ENCODE results near the gene CNTLN. TPM values are rescaled to one million over a fixed set of nuclear protein-coding genes. Genes with fewer than 3 reads are reported as not detected.
"Not testable (repeated sequence)": the region's sequence is repeated elsewhere in the genome, so short reads cannot be mapped to it uniquely, and the experiment has no call there.

CNTLN gene
- total RNA-seq, 5 donors from 2014 or later (not counting 1 experiment from before 2014, with no cell fraction given) = 0.08 to 1.1 (median 0.13) TPM

DNA sequence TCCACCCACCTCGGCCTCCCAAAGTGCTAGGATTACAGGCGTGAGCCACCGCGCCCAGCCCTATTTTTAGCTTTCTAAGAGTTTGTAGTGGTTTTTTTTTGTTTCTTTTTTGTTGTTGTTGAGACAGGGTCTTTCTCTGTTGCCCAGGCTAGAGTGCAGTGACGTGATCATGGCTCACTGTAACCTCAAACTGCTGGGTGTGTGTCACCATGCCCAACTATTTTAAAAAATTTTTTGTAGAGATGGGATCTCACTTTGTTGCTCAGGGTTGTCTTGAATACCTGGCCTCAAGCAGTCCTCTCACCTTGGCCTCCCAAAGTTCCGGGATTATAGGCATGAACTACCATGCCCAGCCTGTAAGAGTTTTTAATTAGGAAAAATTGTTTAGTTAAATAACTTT is 298.7 kb downstream of the CNTLN start:
- no peaks in the 10 kb centered on the region for H3K36me3 ChIP-seq (ENCODE audit: control insufficient read depth in 2 of 2, extremely low read depth in 1 of 2, insufficient read depth in 1 of 2, low read length in 1 of 2)
- ChIA-PET POLR2A (interaction anchor here in 1 of 2 donors (0.7 kb wide), 1 partner anchor 542 kb away, joined by 6 read pairs; no protein-coding TSS in a partner anchor), CTCF (no interaction called here)
- no peak overlapping the region for H3K27ac ChIP-seq (ENCODE audit: low read length)
- WGBS (ENCODE audit: insufficient coverage) = 100% methylated on average over 1 of the region's 6 CpGs
- H3K4me3 ChIP-seq (ENCODE audit: control insufficient read depth in 1 of 2, extremely low read depth in 1 of 2, low read length in 1 of 2) = no peak overlapping the region
- Mint-ChIP-seq H3K27me3 (no peaks in the 10 kb centered on the region), H3K4me3 (no peak overlapping the region), H3K9me3 (peaks cover 4 to 12% (median 4%) of the 10 kb centered on the region in 3 donors), H3K27ac (no peak overlapping the region), H3K4me1 (no peaks in the 10 kb centered on the region), H3K36me3 (no peaks in the 10 kb centered on the region)
- H3K4me1 ChIP-seq (ENCODE audit: control insufficient read depth in 1 of 2, extremely low read depth in 1 of 2, insufficient read depth in 2 of 2, low read length in 2 of 2) = no peaks in the 10 kb centered on the region
- ATAC-seq (replicated peaks in 1 of 4) = no peak
- DNase-seq = no peak
- H3K9me3 ChIP-seq = no peaks in the 10 kb centered on the region
- no peaks in the 10 kb centered on the region for H3K27me3 ChIP-seq (replicated peaks in 1 of 2; ENCODE audit: control insufficient read depth in 2 of 2, extremely low read depth in 1 of 2, insufficient read depth in 2 of 2, low read length in 1 of 2)

DNA sequence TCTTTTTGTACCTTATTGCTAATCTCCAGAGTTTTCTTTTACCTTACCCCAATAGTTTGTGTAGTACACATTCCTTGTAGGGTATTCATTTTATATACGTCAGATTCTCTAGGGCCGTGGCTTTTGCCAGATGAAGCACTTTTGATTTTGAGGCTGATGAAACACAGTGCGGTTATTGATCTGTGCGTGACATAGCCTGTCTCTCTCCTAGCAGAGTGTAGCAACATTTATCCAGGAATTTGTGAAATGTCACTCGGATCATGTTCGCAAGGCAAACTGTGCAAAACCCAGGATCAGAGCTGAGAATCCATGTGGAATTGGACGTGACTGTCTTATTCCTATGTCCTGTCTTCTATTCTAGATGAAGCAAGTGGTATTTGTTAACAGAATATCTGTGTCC is 302.0 kb downstream of the CNTLN start:
- Mint-ChIP-seq H3K9me3 (peaks cover 9 to 28% (median 11%) of the 10 kb centered on the region in 3 donors), H3K27me3 (no peaks in the 10 kb centered on the region), H3K4me3 (no peak overlapping the region), H3K27ac (no peak overlapping the region), H3K4me1 (no peaks in the 10 kb centered on the region), H3K36me3 (no peaks in the 10 kb centered on the region)
- CTCF ChIA-PET = no interaction called here
- Histone ChIP-seq H3K36me3 (ENCODE audit: control insufficient read depth in 2 of 2, extremely low read depth in 1 of 2, insufficient read depth in 1 of 2, low read length in 1 of 2) (no peaks in the 10 kb centered on the region), H3K4me3 (ENCODE audit: control insufficient read depth in 1 of 2, extremely low read depth in 1 of 2, low read length in 1 of 2) (no peak overlapping the region), H3K27me3 (replicated peaks in 1 of 2; ENCODE audit: control insufficient read depth in 2 of 2, extremely low read depth in 1 of 2, insufficient read depth in 2 of 2, low read length in 1 of 2) (no peaks in the 10 kb centered on the region), H3K9me3 (no peaks in the 10 kb centered on the region), H3K27ac (ENCODE audit: low read length) (no peak overlapping the region), H3K4me1 (ENCODE audit: control insufficient read depth in 1 of 2, extremely low read depth in 1 of 2, insufficient read depth in 2 of 2, low read length in 2 of 2) (no peaks in the 10 kb centered on the region)
- POLR2A ChIA-PET = no interaction called here
- ATAC-seq (replicated peaks in 1 of 4) (no peak), DNase-seq (no peak)
- 98% methylated on average over 5 of the region's 7 CpGs for WGBS (ENCODE audit: insufficient coverage)

DNA sequence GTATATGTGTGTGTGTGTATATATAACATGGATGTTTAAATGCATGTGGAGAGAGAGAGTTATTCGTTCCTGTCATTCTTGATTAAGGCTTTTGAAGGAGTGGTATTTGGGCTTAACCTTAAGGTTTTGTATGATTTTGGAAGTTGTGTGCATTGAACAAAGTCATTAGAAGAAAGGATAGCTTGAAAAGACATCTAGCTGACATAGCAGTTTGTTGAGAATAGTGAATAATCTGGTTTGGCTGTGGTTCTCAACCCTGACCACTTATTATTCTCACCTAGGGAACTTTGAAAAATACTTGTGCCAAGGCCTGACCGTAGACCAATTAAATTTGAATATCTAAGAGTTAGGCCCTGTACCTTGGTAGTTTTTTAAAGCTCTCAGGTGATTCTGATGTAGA is 303.0 kb downstream of the CNTLN start:
- H3K4me1 ChIP-seq (ENCODE audit: control insufficient read depth in 1 of 2, extremely low read depth in 1 of 2, insufficient read depth in 2 of 2, low read length in 2 of 2) = no peaks in the 10 kb centered on the region
- no CpG with 5 or more reads among the region's 2 CpGs for WGBS (ENCODE audit: insufficient coverage)
- H3K27ac ChIP-seq (ENCODE audit: low read length) = no peak overlapping the region
- H3K36me3 Mint-ChIP-seq = no peaks in the 10 kb centered on the region
- H3K27me3 Mint-ChIP-seq = no peaks in the 10 kb centered on the region
- H3K9me3 Mint-ChIP-seq = peaks cover 9 to 30% (median 11%) of the 10 kb centered on the region in 3 donors
- H3K27ac Mint-ChIP-seq = no peak overlapping the region
- ChIA-PET POLR2A (no interaction called here), CTCF (no interaction called here)
- no peaks in the 10 kb centered on the region for H3K27me3 ChIP-seq (replicated peaks in 1 of 2; ENCODE audit: control insufficient read depth in 2 of 2, extremely low read depth in 1 of 2, insufficient read depth in 2 of 2, low read length in 1 of 2)
- H3K36me3 ChIP-seq (ENCODE audit: control insufficient read depth in 2 of 2, extremely low read depth in 1 of 2, insufficient read depth in 1 of 2, low read length in 1 of 2) = no peaks in the 10 kb centered on the region
- H3K4me1 Mint-ChIP-seq = no peaks in the 10 kb centered on the region
- no peak for ATAC-seq (replicated peaks in 1 of 4)
- DNase-seq = no peak
- no peak overlapping the region for H3K4me3 ChIP-seq (ENCODE audit: control insufficient read depth in 1 of 2, extremely low read depth in 1 of 2, low read length in 1 of 2)
- no peaks in the 10 kb centered on the region for H3K9me3 ChIP-seq
- no peak overlapping the region for H3K4me3 Mint-ChIP-seq

- H3K4me3 Mint-ChIP-seq, H3K27ac Mint-ChIP-seq: not testable (repeated sequence)
Observed at GRCh38 chr9:17445126-17445525, 310.3 kb downstream of the CNTLN start.

GRCh38 chr9:17453751-17454150 is 318.9 kb downstream of the CNTLN start:
- Histone ChIP-seq H3K4me1 (ENCODE audit: control insufficient read depth in 1 of 2, extremely low read depth in 1 of 2, insufficient read depth in 2 of 2, low read length in 2 of 2) (no peaks in the 10 kb centered on the region), H3K27me3 (replicated peaks in 1 of 2; ENCODE audit: control insufficient read depth in 2 of 2, extremely low read depth in 1 of 2, insufficient read depth in 2 of 2, low read length in 1 of 2) (no peaks in the 10 kb centered on the region), H3K36me3 (ENCODE audit: control insufficient read depth in 2 of 2, extremely low read depth in 1 of 2, insufficient read depth in 1 of 2, low read length in 1 of 2) (no peaks in the 10 kb centered on the region), H3K27ac (ENCODE audit: low read length) (no peak overlapping the region), H3K9me3 (no peaks in the 10 kb centered on the region), H3K4me3 (ENCODE audit: control insufficient read depth in 1 of 2, extremely low read depth in 1 of 2, low read length in 1 of 2) (no peak overlapping the region)
- H3K9me3 Mint-ChIP-seq = peaks cover 0 to 2% (median 0%) of the 10 kb centered on the region in 3 donors
- H3K4me1 Mint-ChIP-seq = no peaks in the 10 kb centered on the region
- no peaks in the 10 kb centered on the region for H3K36me3 Mint-ChIP-seq
- CTCF ChIA-PET = no interaction called here
- no peak for DNase-seq
- no peak overlapping the region for H3K4me3 Mint-ChIP-seq
- ATAC-seq (replicated peaks in 1 of 4) = no peak
- H3K27me3 Mint-ChIP-seq = no peaks in the 10 kb centered on the region
- H3K27ac Mint-ChIP-seq = no peak overlapping the region
- WGBS (ENCODE audit: insufficient coverage) = 62% methylated on average over 2 of the region's 5 CpGs
- POLR2A ChIA-PET = no interaction called here

More at GRCh38 chr9:17445126-17445525, 310.3 kb downstream of the CNTLN start:
- ATAC-seq (replicated peaks in 1 of 4); H3K27me3 Mint-ChIP-seq; H3K27me3 ChIP-seq (replicated peaks in 1 of 2; ENCODE audit: control insufficient read depth in 2 of 2, extremely low read depth in 1 of 2, insufficient read depth in 2 of 2, low read length in 1 of 2); H3K4me1 Mint-ChIP-seq; H3K4me1 ChIP-seq (ENCODE audit: control insufficient read depth in 1 of 2, extremely low read depth in 1 of 2, insufficient read depth in 2 of 2, low read length in 2 of 2); H3K36me3 ChIP-seq (ENCODE audit: control insufficient read depth in 2 of 2, extremely low read depth in 1 of 2, insufficient read depth in 1 of 2, low read length in 1 of 2); DNase-seq; H3K4me3 ChIP-seq (ENCODE audit: control insufficient read depth in 1 of 2, extremely low read depth in 1 of 2, low read length in 1 of 2); H3K36me3 Mint-ChIP-seq; H3K27ac ChIP-seq (ENCODE audit: low read length); CTCF ChIA-PET; H3K9me3 ChIP-seq; POLR2A ChIA-PET: not testable (repeated sequence)
- WGBS (ENCODE audit: insufficient coverage) = no CpG with 5 or more reads among the region's 3 CpGs
- peaks cover 0 to 24% (median 5%) of the 10 kb centered on the region in 3 donors for H3K9me3 Mint-ChIP-seq

GRCh38 chr9:17462869-17463464 is 328.1 kb downstream of the CNTLN start:
- no peaks in the 10 kb centered on the region for H3K9me3 Mint-ChIP-seq
- Histone ChIP-seq H3K4me3 (ENCODE audit: control insufficient read depth in 1 of 2, extremely low read depth in 1 of 2, low read length in 1 of 2) (no peak overlapping the region), H3K27me3 (replicated peaks in 1 of 2; ENCODE audit: control insufficient read depth in 2 of 2, extremely low read depth in 1 of 2, insufficient read depth in 2 of 2, low read length in 1 of 2) (no peaks in the 10 kb centered on the region), H3K4me1 (ENCODE audit: control insufficient read depth in 1 of 2, extremely low read depth in 1 of 2, insufficient read depth in 2 of 2, low read length in 2 of 2) (no peaks in the 10 kb centered on the region), H3K27ac (ENCODE audit: low read length) (no peak overlapping the region), H3K36me3 (ENCODE audit: control insufficient read depth in 2 of 2, extremely low read depth in 1 of 2, insufficient read depth in 1 of 2, low read length in 1 of 2) (no peaks in the 10 kb centered on the region), H3K9me3 (no peaks in the 10 kb centered on the region)
- no peaks in the 10 kb centered on the region for H3K27me3 Mint-ChIP-seq
- no peak overlapping the region for H3K27ac Mint-ChIP-seq
- ATAC-seq (replicated peaks in 1 of 4) = no peak
- no peaks in the 10 kb centered on the region for H3K4me1 Mint-ChIP-seq
- H3K4me3 Mint-ChIP-seq = no peak overlapping the region
- peak in 3 of 35 experiments; percentile 1 to 51 (median 2) for DNase-seq
- POLR2A ChIA-PET = interaction anchor here in 1 of 2 donors (0.7 kb wide), 1 partner anchor 1590 kb away, joined by 5 read pairs; no protein-coding TSS in a partner anchor
- WGBS (ENCODE audit: insufficient coverage) = no CpG with 5 or more reads among the region's 5 CpGs
- CTCF ChIA-PET = interaction anchor here (0.6 to 1.1 kb wide), 3 partner anchors 35 to 1911 kb away, joined by 3 to 4 read pairs (median 3); no protein-coding TSS in a partner anchor
- no peaks in the 10 kb centered on the region for H3K36me3 Mint-ChIP-seq

Data from T-cell (primary cell).